Thoracic aorta (tissue), 2 donors: ENCODE data around the gene PCDH1. TPM values are rescaled to one million over a fixed set of nuclear protein-coding genes. Genes with fewer than 3 reads are reported as not detected.
"Not testable (repeated sequence)": the region's sequence is repeated elsewhere in the genome, so short reads cannot be mapped to it uniquely, and the experiment has no call there.

ENCODE experiments used
- ATAC-seq: fragments of 150-250 bp; one replicate; pipeline ENCODE4 v1.8.0; 2017; ENCODE audit warnings: low read depth; ENCODE audit not compliant: insufficient number of reproducible peaks, low FRiP score
- DNase-seq: peaks from one replicate; pipeline ENCODE4 v3.0.0-alpha.2; 2020; ENCODE audit warnings: low spot score
- H3K27ac ChIP-seq, 2 donors: fragments of 200-600 bp; sonication (generic); 1 replicate in 1 of 2; 2 replicates in 1 of 2; pipeline ENCODE4 v1.5.1; 2016; ENCODE audit warnings: mild to moderate bottlenecking in 2 of 2, moderate library complexity in 2 of 2
- H3K27me3 ChIP-seq: fragments of 200-600 bp; sonication (generic); replicated peaks from 2 replicates; pipeline ENCODE4 v1.6.0; 2016; ENCODE audit warnings: mild to moderate bottlenecking; ENCODE audit not compliant: insufficient read depth
- H3K36me3 ChIP-seq: fragments of 200-600 bp; sonication (generic); one replicate; pipeline ENCODE4 v1.5.1; 2016
- H3K4me1 ChIP-seq, 2 donors: fragments of 200-600 bp; sonication (generic); 1 replicate in 1 of 2; 2 replicates in 1 of 2; pipeline versions ENCODE4 v1.5.1 to v1.6.0; 2016; ENCODE audit warnings: low read depth in 2 of 2, mild to moderate bottlenecking in 1 of 2; ENCODE audit not compliant: control insufficient read depth in 1 of 2
- H3K4me3 ChIP-seq: fragments of 200-600 bp; sonication (generic); 2 replicates; pipeline ENCODE4 v1.5.1; 2016; ENCODE audit warnings: mild to moderate bottlenecking
- H3K9me3 ChIP-seq: fragments of 200-600 bp; sonication (generic); 2 replicates; pipeline ENCODE4 v1.5.1; 2016
- CTCF ChIP-seq: fragments of 200-600 bp; sonication (generic); IDR thresholded peaks from one replicate; pipeline ENCODE4 v1.5.1; 2019; ENCODE audit warnings: antibody characterized with exemption
- total RNA-seq, 2 donors: library from RNA; depleted of rRNA; stranded (reverse); fragments of >200 nt; gene quantifications; one replicate each; pipeline versions ENCODE4 v1.1.0 to v1.2.3, GENCODE V29; 2016

The PCDH1 gene
- total RNA-seq, 2 donors from 2014 or later: 24.6 to 43.4 TPM

GRCh38 chr5:141898448-141899049 lies 20.3 kb upstream of the PCDH1 start:
- TF ChIP-seq CTCF: no peak
- no peaks in the 10 kb centered on the region for H3K9me3 ChIP-seq
- DNase-seq (no peak), ATAC-seq (no peak)
- H3K4me1 ChIP-seq: no peaks in the 10 kb centered on the region
- no peak overlapping the region for H3K4me3 ChIP-seq
- H3K27ac ChIP-seq: no peak overlapping the region
- no peaks in the 10 kb centered on the region for H3K27me3 ChIP-seq
- H3K36me3 ChIP-seq: no peaks in the 10 kb centered on the region

GRCh38 chr5:141897425-141897824 lies 19.2 kb upstream of the PCDH1 start:
- Histone ChIP-seq H3K27me3 (no peaks in the 10 kb centered on the region), H3K27ac (no peak overlapping the region), H3K9me3 (no peaks in the 10 kb centered on the region), H3K4me3 (no peak overlapping the region), H3K4me1 (no peaks in the 10 kb centered on the region), H3K36me3 (no peaks in the 10 kb centered on the region)
- no peak for DNase-seq
- no peak for TF ChIP-seq CTCF
- ATAC-seq: no peak

GRCh38 chr5:141890429-141890828 lies 12.2 kb upstream of the PCDH1 start:
- not testable (repeated sequence) for H3K27me3 ChIP-seq, H3K9me3 ChIP-seq, H3K36me3 ChIP-seq, H3K27ac ChIP-seq, H3K4me1 ChIP-seq, H3K4me3 ChIP-seq, DNase-seq, ATAC-seq

DNA sequence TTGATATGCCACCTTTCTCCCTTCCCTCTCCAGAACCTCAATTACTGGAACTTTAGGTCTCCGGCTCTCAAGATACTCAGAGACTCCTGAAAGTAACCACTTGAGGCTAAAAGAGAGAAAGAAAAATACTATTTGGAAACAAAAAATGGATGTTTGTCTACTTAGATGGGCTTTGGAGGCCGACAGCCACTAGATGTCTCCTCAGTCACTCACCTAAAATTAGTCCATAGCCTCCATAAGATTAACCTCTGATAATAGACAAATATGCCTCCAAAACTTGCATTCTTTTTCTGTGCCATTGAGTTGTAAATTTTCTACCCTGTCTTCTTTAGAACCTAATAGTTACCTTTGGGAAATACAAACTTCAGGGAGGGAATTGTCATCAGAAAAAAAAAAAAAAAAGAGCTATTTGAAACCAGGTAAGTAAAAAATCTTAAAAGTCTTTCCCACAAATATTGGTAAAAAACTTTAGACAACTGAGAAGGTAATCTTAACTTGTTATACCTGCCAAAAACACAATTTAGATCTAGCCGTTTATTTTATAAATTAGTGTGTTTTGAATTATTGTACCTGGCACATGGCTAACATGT lies 11.2 kb upstream of the PCDH1 start:
- H3K9me3 ChIP-seq: no peaks in the 10 kb centered on the region
- no peak overlapping the region for H3K27ac ChIP-seq
- no peak overlapping the region for H3K4me3 ChIP-seq
- no peaks in the 10 kb centered on the region for H3K4me1 ChIP-seq
- no peak for DNase-seq
- TF ChIP-seq CTCF: no peak
- no peaks in the 10 kb centered on the region for H3K27me3 ChIP-seq
- no peak for ATAC-seq
- H3K36me3 ChIP-seq: no peaks in the 10 kb centered on the region

DNA sequence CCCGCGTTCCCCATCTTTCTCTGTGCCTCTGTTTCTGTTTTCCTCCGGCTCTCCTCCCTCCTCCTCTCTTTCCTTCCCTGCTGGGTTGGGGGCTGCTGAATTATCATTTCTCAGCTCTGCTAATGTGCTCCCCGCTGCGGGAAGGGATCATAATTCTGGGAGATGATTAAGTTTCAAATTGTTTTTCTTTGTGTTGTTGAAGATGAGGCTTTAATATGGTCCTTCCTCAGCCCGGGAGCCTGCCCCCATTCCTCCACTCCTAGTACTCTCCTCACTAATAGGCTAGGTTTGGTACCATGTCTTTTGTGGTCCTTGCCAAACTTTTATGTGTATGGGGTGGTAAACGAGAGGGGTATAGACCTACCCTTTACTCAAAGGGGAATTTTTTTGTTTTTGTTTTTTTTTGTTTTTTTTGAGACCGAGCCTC lies 5.7 kb upstream of the PCDH1 start:
- no peak overlapping the region for H3K4me3 ChIP-seq
- ATAC-seq: no peak
- H3K27ac ChIP-seq: no peak overlapping the region
- no peaks in the 10 kb centered on the region for H3K36me3 ChIP-seq
- H3K9me3 ChIP-seq: no peaks in the 10 kb centered on the region
- TF ChIP-seq CTCF: no peak
- DNase-seq: no peak
- H3K27me3 ChIP-seq: no peaks in the 10 kb centered on the region
- H3K4me1 ChIP-seq: peaks cover 0 to 3% of the 10 kb centered on the region in 2 donors
